Heart right ventricle (tissue), 16 donors: ENCODE data around the gene DUSP1. TPM values are rescaled to one million over a fixed set of nuclear protein-coding genes. Genes with fewer than 3 reads are reported as not detected.

Experiments
- ATAC-seq, 8 donors: fragments of 200-7000 bp; cut with Tn5 transposase; one replicate each; pipeline ENCODE4 v1.9.1; 2020; ENCODE audit warnings: mild to moderate bottlenecking in 8 of 8, moderate library complexity in 8 of 8, moderate number of reproducible peaks in 1 of 8
- DNase-seq, 2 donors: peaks; one replicate each; pipeline ENCODE4 v3.0.0-alpha.2; 2020
- H3K27ac ChIP-seq, 10 donors: fragments of 200-600 bp; sonication (generic) in 2 of 10; one replicate each; pipeline versions ENCODE4 v1.5.0 to v1.8.0; 2020 to 2022; ENCODE audit warnings: mild to moderate bottlenecking in 3 of 10
- H3K27me3 ChIP-seq, 7 donors: fragments of 200-600 bp; one replicate each; pipeline ENCODE4 v1.8.0; 2021 to 2022; ENCODE audit warnings: mild to moderate bottlenecking in 2 of 7
- H3K36me3 ChIP-seq, 9 donors: fragments of 200-600 bp; sonication (generic) in 1 of 9; one replicate each; pipeline versions ENCODE4 v1.5.0 to v1.8.0; 2020 to 2022; ENCODE audit warnings: mild to moderate bottlenecking in 2 of 9
- H3K4me1 ChIP-seq, 9 donors: fragments of 200-600 bp; sonication (generic) in 1 of 9; one replicate each; pipeline versions ENCODE4 v1.5.0 to v1.8.0; 2020 to 2022; ENCODE audit warnings: mild to moderate bottlenecking in 4 of 9
- H3K4me3 ChIP-seq, 10 donors: fragments of 200-600 bp; sonication (generic) in 2 of 10; one replicate each; pipeline versions ENCODE4 v1.5.0 to v1.8.0; 2020 to 2022; ENCODE audit warnings: mild to moderate bottlenecking in 7 of 10, moderate library complexity in 2 of 10
- H3K9me3 ChIP-seq, 11 donors: fragments of 200-600 bp in 10 of 11; sonication (generic) in 2 of 11; one replicate each; pipeline versions ENCODE4 v1.5.0 to v1.8.0; 2013 to 2022; ENCODE audit warnings: mild to moderate bottlenecking in 2 of 11, control low read depth in 1 of 11, moderate library complexity in 1 of 11
- CTCF ChIP-seq, 9 donors: fragments of 200-600 bp; sonication (generic) in 2 of 9; IDR thresholded peaks; one replicate each; pipeline versions ENCODE4 v1.5.0 to v1.8.0; 2021 to 2022; ENCODE audit warnings: antibody characterized with exemption in 9 of 9, mild to moderate bottlenecking in 5 of 9, moderate library complexity in 1 of 9
- WGBS, 2 donors: extraction: QIAGEN DNeasy Blood & Tissue Kit; methylation state at CpG; one replicate each; pipeline ENCODE4 v1.1.7; 2013; ENCODE audit warnings: inconsistent platforms in 1 of 2; 5-methylcytosine and 5-hydroxymethylcytosine counted together
- intact Hi-C, 10 donors: fragments of 100-400 bp; cut with DNase I; formaldehyde crosslinking; loops; one replicate each; pipeline versions ENCODE4 v1.11.1 to v1.14.2; 2022
- polyA plus RNA-seq, 2 donors: library from polyadenylated mRNA; stranded (reverse); fragments of 200-250 nt; gene quantifications; one replicate each; pipeline ENCODE4 v1.2.3, GENCODE V29; 2013
- total RNA-seq, 10 donors: library from RNA; stranded (reverse); fragmentation: NEBNext Ultra II Directional in 3 of 10; extraction: Animal tissue kit (Norgen Biotek cat#: 25700) in 3 of 10; gene quantifications; one replicate each; pipeline versions ENCODE4 v1.2.1 to v1.2.4, GENCODE V29; 2021 to 2023
- donor health status: Arrhythmogenic right ventricular cardiomyopathy.
- donor health status: ischemic (EF 13 %, LVEDD 7.1; RV severe dilation, severe dysfunction).
- donor health status: healthy with polysubstance abuse.
- donor health status: DM: no; HTN: yes; CAD: no.
- donor health status: DM: no; HTN: no; CAD: no.
- donor health status: ischemic (EF 25% LVEDD 6.9; RV normal size, moderate dysfunction).
- donor health status: ischemic (EF 25% LVEDD 5.7; RV mildly dilated, moderate dysfunction).
- donor health status: healthy.
- donor health status: DM: yes; HTN: yes; CAD: no.
- donor health status: Ischemic cardiomyopathy.
- donor health status: ischemic (EF 35%, LVEDD 5.7; RV mildly dilated, moderate dysfunction).
- donor health status: nonischemic (EF 11% LVEDD 7.7; RV severe dilation, severe dysfunction).
- donor health status: DM: yes; HTN: yes; CAD: no.
- donor health status: PGD.
- donor health status: ischemic (EF 29% LVEDD 5.4; RV normal size, mild dysfunction).
- donor health status: nonischemic (EF 23%, LVEDD 6.1; RV moderate dilation, normal function).

DUSP1 gene
- total and polyA plus RNA-seq, 12 donors: 33.3 to 215 (median 125) TPM

- intact Hi-C loops: no loop called here
- no peak for DNase-seq
Measured at GRCh38 chr5:172741206-172741582, 29.8 kb downstream of the DUSP1 start.

DNA sequence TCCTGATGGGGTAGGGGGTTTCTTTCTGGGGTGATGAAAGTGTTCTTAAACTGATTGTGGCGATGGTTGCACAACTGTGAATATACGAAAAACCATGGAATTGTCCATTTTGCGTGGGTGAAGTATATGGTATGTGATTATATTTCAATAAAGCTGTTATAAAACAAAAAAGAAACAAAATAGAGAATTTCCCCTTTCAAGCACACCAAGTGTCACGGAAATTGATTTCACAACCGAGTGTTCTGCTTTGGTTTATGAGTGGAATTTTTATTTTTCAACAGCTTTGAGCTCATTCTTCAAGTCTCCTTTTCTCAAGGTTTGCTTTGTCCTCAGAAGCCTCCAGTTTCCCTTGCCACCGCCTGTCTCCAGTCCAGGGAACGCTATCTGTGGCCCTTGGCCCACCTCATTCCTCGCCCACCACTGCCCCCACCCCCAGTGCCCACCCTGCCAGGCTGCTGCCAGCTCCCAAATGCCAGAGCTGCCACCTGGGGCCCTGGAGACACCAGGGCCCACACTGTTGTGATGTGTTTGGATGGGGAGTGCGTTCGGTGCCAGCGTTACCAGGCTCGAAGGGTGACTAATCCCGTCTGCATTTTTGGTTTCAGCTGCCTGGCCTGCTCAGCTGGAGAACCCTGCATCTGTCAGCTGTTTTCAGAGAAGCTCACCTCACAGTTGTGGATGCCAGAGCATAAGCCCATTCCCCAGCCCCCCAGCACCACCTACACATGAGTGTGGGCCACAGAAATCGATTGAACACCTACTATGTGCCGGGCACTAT is 30.4 kb downstream of the DUSP1 start:
- intact Hi-C loops: no loop called here
- no peak overlapping the region for H3K4me3 ChIP-seq
- H3K9me3 ChIP-seq: no peaks in the 10 kb centered on the region
- H3K27ac ChIP-seq: peak overlapping the region; percentile 67 to 85 (median 83)
- DNase-seq (peak; percentile 79 to 83), ATAC-seq (peak; percentile 86 to 95 (median 92))
- WGBS, 2 donors: 56 to 69% methylated on average over 15 of the region's 15 CpGs
- no peaks in the 10 kb centered on the region for H3K36me3 ChIP-seq
- H3K27me3 ChIP-seq: no peaks in the 10 kb centered on the region
- peaks cover 0 to 34% (median 13%) of the 10 kb centered on the region in 9 donors for H3K4me1 ChIP-seq
- no peak for TF ChIP-seq CTCF (IDR thresholded peaks at IDR 0.05)

More at GRCh38 chr5:172741206-172741582, 29.8 kb downstream of the DUSP1 start:
- no peaks in the 10 kb centered on the region for H3K27me3 ChIP-seq
- H3K27ac ChIP-seq: peak overlapping the region; percentile 67 to 85 (median 83)
- no peaks in the 10 kb centered on the region for H3K9me3 ChIP-seq
- no peak for TF ChIP-seq CTCF (IDR thresholded peaks at IDR 0.05)
- H3K36me3 ChIP-seq: no peaks in the 10 kb centered on the region
- no peak overlapping the region for H3K4me3 ChIP-seq
- H3K4me1 ChIP-seq: peaks cover 0 to 37% (median 13%) of the 10 kb centered on the region in 9 donors
- no peak for ATAC-seq
- 44 to 68% methylated on average over 1 of the region's 1 CpG for WGBS, 2 donors

DNA sequence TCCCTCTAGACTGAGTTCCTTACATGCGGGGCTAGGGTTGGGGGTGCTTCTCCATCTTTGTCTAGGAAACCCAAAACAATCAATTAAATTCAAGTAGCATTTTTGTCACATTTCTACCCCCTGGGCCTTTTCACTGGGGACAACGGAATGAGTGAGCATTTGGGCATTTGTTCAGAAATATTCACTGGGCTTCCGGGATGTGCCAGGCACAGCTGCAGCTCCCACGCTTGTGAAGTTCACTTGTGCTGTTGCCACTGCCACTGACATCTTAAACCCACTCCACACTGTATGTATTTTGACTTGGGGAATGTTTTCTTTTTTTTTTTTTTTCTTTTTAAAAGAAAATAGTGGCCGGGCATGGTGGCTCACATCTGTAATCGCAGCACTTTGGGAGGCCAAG is 31.6 kb downstream of the DUSP1 start:
- Histone ChIP-seq H3K4me1 (peaks cover 0 to 34% (median 14%) of the 10 kb centered on the region in 9 donors), H3K4me3 (no peak overlapping the region), H3K36me3 (no peaks in the 10 kb centered on the region), H3K27ac (peak overlapping the region in 2 of 10 donors; percentile 2 to 34), H3K9me3 (no peaks in the 10 kb centered on the region), H3K27me3 (no peaks in the 10 kb centered on the region)
- intact Hi-C loops: no loop called here
- 91 to 94% methylated on average over 6 of the region's 6 CpGs for WGBS, 2 donors
- ATAC-seq (no peak), DNase-seq (no peak)
- TF ChIP-seq CTCF (IDR thresholded peaks at IDR 0.05): no peak

- ATAC-seq (no peak), DNase-seq (no peak)
- H3K4me1 ChIP-seq: peaks cover 18 to 46% (median 36%) of the 10 kb centered on the region in 9 donors
- H3K27ac ChIP-seq: peak overlapping the region in 1 of 10 donors; percentile 23
- H3K36me3 ChIP-seq: no peaks in the 10 kb centered on the region
- no peaks in the 10 kb centered on the region for H3K9me3 ChIP-seq
- intact Hi-C loops: no loop called here
- 84 to 95% methylated on average over 11 of the region's 11 CpGs for WGBS, 2 donors
- no peaks in the 10 kb centered on the region for H3K27me3 ChIP-seq
- TF ChIP-seq CTCF (IDR thresholded peaks at IDR 0.05): no peak
- H3K4me3 ChIP-seq: no peak overlapping the region
Measured at GRCh38 chr5:172736508-172737135, 34.4 kb downstream of the DUSP1 start.
